Heart left ventricle (tissue), 13 donors: ENCODE results near the gene SPATA33.

ENCODE experiments used
- CTCF ChIP-seq, 12 donors: fragments of 200-600 bp; sonication (generic) in 4 of 12; IDR thresholded peaks; one replicate each; pipeline versions ENCODE4 v1.5.0 to v1.8.0; 2018 to 2022; ENCODE audit warnings: antibody characterized with exemption in 12 of 12, mild to moderate bottlenecking in 5 of 12
- POLR2A ChIP-seq, 2 donors: fragments of 450-650 bp; IDR thresholded peaks; one replicate each; pipeline ENCODE4 v1.6.1; 2017; ENCODE audit warnings: antibody characterized with exemption in 2 of 2, mild to moderate bottlenecking in 2 of 2, moderate library complexity in 2 of 2
- donor health status: ischemic (EF 13 %, LVEDD 7.1; RV severe dilation, severe dysfunction).
- donor health status: DM: no; HTN: yes; CAD: no.
- donor health status: DM: no; HTN: no; CAD: no.
- donor health status: ischemic (EF 25% LVEDD 6.9; RV normal size, moderate dysfunction).
- donor health status: ischemic (EF 25% LVEDD 5.7; RV mildly dilated, moderate dysfunction).
- donor health status: ischemic (EF 35%, LVEDD 5.7; RV mildly dilated, moderate dysfunction).
- donor health status: nonischemic (EF 11% LVEDD 7.7; RV severe dilation, severe dysfunction).
- donor health status: DM: yes; HTN: yes; CAD: no.
- donor health status: PGD.
- donor health status: ischemic (EF 29% LVEDD 5.4; RV normal size, mild dysfunction).
- donor health status: nonischemic (EF 23%, LVEDD 6.1; RV moderate dilation, normal function).

- TF ChIP-seq POLR2A (IDR thresholded peaks at IDR 0.05), result no peak
- TF ChIP-seq CTCF (IDR thresholded peaks at IDR 0.05), result no peak
Measured at GRCh38 chr16:89629827-89630610, 27.6 kb upstream of the SPATA33 start.
